Activated T-helper 1 cell treated with anti-CD3 and anti-CD28 coated beads, Interleukin-2, amount 50 U/mL, for 16 hours (primary cell): Measurements from ENCODE around the gene ESF1.
"Not testable (repeated sequence)": the region's sequence is repeated elsewhere in the genome, so short reads cannot be mapped to it uniquely, and the experiment has no call there.

Source experiments
- DNase-seq, 2 donors: peaks; one replicate each; pipeline ENCODE4 v3.0.0-alpha.2; 2020; ENCODE audit warnings: low read depth in 1 of 2, low spot score in 1 of 2

Gene ESF1

GRCh38 chr20:13741879-13742278 is 42.8 kb downstream of the ESF1 start:
- DNase-seq, result no peak

- no peak for DNase-seq
Observed at GRCh38 chr20:13739731-13740649, 44.7 kb downstream of the ESF1 start.

GRCh38 chr20:13738187-13738586 is 46.5 kb downstream of the ESF1 start:
- not testable (repeated sequence) for DNase-seq

- no peak for DNase-seq
Observed at GRCh38 chr20:13736436-13737191, 48.1 kb downstream of the ESF1 start.

- no peak for DNase-seq
Observed at GRCh38 chr20:13735826-13736225, 48.9 kb downstream of the ESF1 start.

GRCh38 chr20:13723011-13723410 is 61.7 kb downstream of the ESF1 start:
- DNase-seq, result no peak

- DNase-seq, result no peak
Observed at GRCh38 chr20:13718171-13718570, 66.5 kb downstream of the ESF1 start.

GRCh38 chr20:13717631-13718044 is 67.1 kb downstream of the ESF1 start:
- no peak for DNase-seq

GRCh38 chr20:13715171-13715570 is 69.5 kb downstream of the ESF1 start:
- no peak for DNase-seq

- DNase-seq, result no peak
Observed at GRCh38 chr20:13708234-13708633, 76.5 kb downstream of the ESF1 start.

- DNase-seq, result no peak
Observed at GRCh38 chr20:13703265-13703664, 81.5 kb downstream of the ESF1 start.

GRCh38 chr20:13701486-13701885 is 83.2 kb downstream of the ESF1 start:
- DNase-seq, result no peak

- no peak for DNase-seq
Observed at GRCh38 chr20:13700761-13701160, 84.0 kb downstream of the ESF1 start.

- no peak for DNase-seq
Observed at GRCh38 chr20:13694420-13695150, 90.1 kb downstream of the ESF1 start.

GRCh38 chr20:13692802-13693736 is 91.7 kb downstream of the ESF1 start:
- DNase-seq, result no peak

GRCh38 chr20:13690943-13691342 is 93.8 kb downstream of the ESF1 start:
- no peak for DNase-seq

GRCh38 chr20:13687815-13688214 is 96.9 kb downstream of the ESF1 start:
- no peak for DNase-seq

GRCh38 chr20:13685623-13686022 is 99.1 kb downstream of the ESF1 start:
- DNase-seq, result no peak

- no peak for DNase-seq
Observed at GRCh38 chr20:13684566-13685222, 100.0 kb downstream of the ESF1 start.

GRCh38 chr20:13683833-13684232 is 100.9 kb downstream of the ESF1 start:
- DNase-seq, result no peak
